ENCODE data around the gene SMURF2. TPM values are rescaled to one million over a fixed set of nuclear protein-coding genes. Genes with fewer than 3 reads are reported as not detected.

The SMURF2 gene
- total and polyA plus RNA-seq, 2 of the 4 experiments (the other 2 are of a cell fraction), result 131 to 774 TPM

DNA sequence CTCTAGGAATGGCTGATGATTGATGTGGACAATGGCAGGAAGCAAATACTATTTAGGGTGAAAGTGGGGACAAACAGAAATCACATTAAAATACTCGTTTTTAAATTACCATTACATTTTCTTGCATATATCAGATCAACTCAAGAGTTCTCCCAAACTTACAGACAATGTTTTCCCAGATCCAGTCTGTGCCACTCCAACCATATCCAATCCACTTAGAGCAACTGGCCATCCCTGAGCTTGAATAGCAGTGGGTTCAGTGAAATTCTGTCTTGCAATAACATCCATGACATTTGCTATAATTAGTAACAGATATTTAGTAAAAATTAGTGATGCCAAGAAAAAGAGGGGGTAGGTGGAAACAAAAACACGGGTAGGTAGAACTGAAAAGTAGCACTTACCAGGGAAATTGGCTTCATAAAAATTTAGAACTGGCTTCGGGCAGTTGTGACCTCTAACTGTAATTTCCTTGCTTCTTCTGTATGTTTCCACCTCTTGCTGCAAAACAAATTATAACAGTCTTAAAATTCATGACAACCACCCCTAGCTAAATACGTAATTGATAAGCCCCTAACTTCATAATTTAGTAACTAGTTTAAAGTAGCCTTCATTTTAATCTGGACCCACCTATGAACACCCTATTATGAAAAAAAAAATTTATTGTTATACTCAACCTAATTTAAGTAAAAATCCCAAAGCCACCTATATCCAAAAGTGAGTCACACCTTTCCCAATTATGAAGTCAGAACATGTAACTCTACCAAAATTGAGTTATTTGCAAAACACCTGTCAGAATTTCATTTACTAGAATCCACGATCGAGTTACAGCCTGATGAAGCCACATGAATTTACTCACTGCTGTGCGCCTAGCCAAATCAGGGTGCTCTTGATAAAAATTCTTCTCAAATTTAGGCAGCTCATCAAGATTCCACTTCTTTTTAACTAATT is 158.0 kb downstream of the SMURF2 start:
- Histone ChIP-seq H2AK9ac (replicated peaks; ENCODE audit: low read depth, low read length, poor library complexity) (no peak overlapping the region), H3K4ac (ENCODE audit: low read depth, low read length) (no peak overlapping the region), H3K9me3 (ENCODE audit: control insufficient read depth, insufficient read depth, low read length) (no peaks in the 10 kb centered on the region), H3K79me1 (ENCODE audit: low read depth in 1 of 2, low read length in 2 of 2) (peaks cover 26 to 63% of the 10 kb centered on the region in 2 experiments), H3K14ac (replicated peaks; ENCODE audit: low read depth, low read length) (0 out of 2 replicates have a peak overlapping the region, but pooled peaks have one; percentile 3), H2BK120ac (ENCODE audit: low read depth, low read length) (no peak overlapping the region), H3K4me1 (ENCODE audit: control insufficient read depth, insufficient read depth, low read length) (peaks cover 2% of the 10 kb centered on the region; the same call in 1 of the 2 replicates), H3K9ac (ENCODE audit: low read depth, low read length) (peak overlapping the region; percentile 90), H4K20me1 (ENCODE audit: insufficient read depth, low read length) (peaks cover 86% of the 10 kb centered on the region), H3K4me2 (ENCODE audit: low read depth, low read length) (peak overlapping the region; percentile 90), H3K56ac (ENCODE audit: extremely low read depth, insufficient read depth, low read length) (peak overlapping the region; percentile 82; the same call in 1 of the 2 replicates), H2BK20ac (ENCODE audit: low read depth, low read length) (no peak overlapping the region), H3K27ac (ENCODE audit: insufficient read depth, low read length) (no peak overlapping the region), H3K4me3 (ENCODE audit: insufficient read depth, low read depth, low read length) (peak overlapping the region; percentile 93), H3K9me1 (ENCODE audit: insufficient read depth, low read length) (peaks cover 5% of the 10 kb centered on the region), H3K36me3 (ENCODE audit: control insufficient read depth, insufficient read depth, low read length) (peaks cover 49% of the 10 kb centered on the region), H2AFZ (replicated peaks; ENCODE audit: low read length, poor library complexity) (no peak overlapping the region), H4K8ac (ENCODE audit: low read depth in 2 of 2, low read length in 2 of 2) (no peak overlapping the region), H3K27me3 (ENCODE audit: control insufficient read depth, insufficient read depth, low read length) (no peaks in the 10 kb centered on the region), H2BK5ac (ENCODE audit: low read depth, low read length, poor library complexity, severe bottlenecking) (peak overlapping the region; percentile 73), H2BK15ac (ENCODE audit: low read depth, low read length) (no peak overlapping the region), H3K18ac (ENCODE audit: low read depth, low read length) (no peak overlapping the region), H2AK5ac (ENCODE audit: low read depth, low read length) (no peak overlapping the region), H4K91ac (ENCODE audit: insufficient read depth, low read depth, low read length) (no peak overlapping the region), H4K5ac (ENCODE audit: low read depth, low read length) (no peak overlapping the region), H3K23ac (ENCODE audit: low read depth, low read length) (0 out of 2 replicates have a peak overlapping the region, but pooled peaks have one; percentile 97)
- dilution Hi-C loops (cut with HindIII; ENCODE audit: low sequenced_read_pairs, unreplicated experiment), result no loop called here
- DNase-seq (no peak), ATAC-seq (ENCODE audit: low read depth) (no peak)
- 50% methylated on average over 4 of the region's 7 CpGs; no CpG with 5 or more reads in 1 of the 2 experiments for WGBS, 2 experiments (ENCODE audit: extremely low coverage in 2 of 2, insufficient read length in 1 of 2)
- CTCF ChIA-PET, result interaction anchor here (0.5 to 1.5 kb wide), 3 partner anchors 13 to 200 kb away, joined by 4 to 7 read pairs (median 4); no protein-coding TSS in a partner anchor
- BruUV-seq (replicated peaks), result no TSS peak
- intact Hi-C loops (cut with micrococcal nuclease), result no loop called here
- POLR2A ChIA-PET (ENCODE audit: unreplicated experiment), result no interaction called here
- in situ Hi-C loops (cut with MboI; ENCODE audit: low sequenced_read_pairs), result no loop called here
- TF ChIP-seq, protein P1, sequence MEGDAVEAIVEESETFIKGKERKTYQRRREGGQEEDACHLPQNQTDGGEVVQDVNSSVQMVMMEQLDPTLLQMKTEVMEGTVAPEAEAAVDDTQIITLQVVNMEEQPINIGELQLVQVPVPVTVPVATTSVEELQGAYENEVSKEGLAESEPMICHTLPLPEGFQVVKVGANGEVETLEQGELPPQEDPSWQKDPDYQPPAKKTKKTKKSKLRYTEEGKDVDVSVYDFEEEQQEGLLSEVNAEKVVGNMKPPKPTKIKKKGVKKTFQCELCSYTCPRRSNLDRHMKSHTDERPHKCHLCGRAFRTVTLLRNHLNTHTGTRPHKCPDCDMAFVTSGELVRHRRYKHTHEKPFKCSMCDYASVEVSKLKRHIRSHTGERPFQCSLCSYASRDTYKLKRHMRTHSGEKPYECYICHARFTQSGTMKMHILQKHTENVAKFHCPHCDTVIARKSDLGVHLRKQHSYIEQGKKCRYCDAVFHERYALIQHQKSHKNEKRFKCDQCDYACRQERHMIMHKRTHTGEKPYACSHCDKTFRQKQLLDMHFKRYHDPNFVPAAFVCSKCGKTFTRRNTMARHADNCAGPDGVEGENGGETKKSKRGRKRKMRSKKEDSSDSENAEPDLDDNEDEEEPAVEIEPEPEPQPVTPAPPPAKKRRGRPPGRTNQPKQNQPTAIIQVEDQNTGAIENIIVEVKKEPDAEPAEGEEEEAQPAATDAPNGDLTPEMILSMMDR (conservative IDR thresholded peaks at IDR 0.05; ENCODE audit: low read depth, low read length), result no peak
- TF ChIP-seq CHD1 (IDR thresholded peaks at IDR 0.05; ENCODE audit: low read depth, low read length) (no peak), MAFK (IDR thresholded peaks at IDR 0.05; ENCODE audit: low read depth, low read length) (no peak), RAD21 (IDR thresholded peaks at IDR 0.05; ENCODE audit: low read length) (no peak), CEBPB (IDR thresholded peaks at IDR 0.05; ENCODE audit: low read depth, low read length) (no peak), RFX5 (IDR thresholded peaks at IDR 0.05; ENCODE audit: low read depth, low read length) (no peak), RCOR1 (IDR thresholded peaks at IDR 0.05; ENCODE audit: insufficient replicate concordance, low read length) (no peak), MXI1 (IDR thresholded peaks at IDR 0.05; ENCODE audit: borderline replicate concordance, low read depth, low read length) (no peak), NFE2L2 (IDR thresholded peaks at IDR 0.05; ENCODE audit: low read depth, low read length) (no peak), MAZ (IDR thresholded peaks at IDR 0.05; ENCODE audit: borderline replicate concordance, low read depth, low read length) (no peak), SMC3 (IDR thresholded peaks at IDR 0.05; ENCODE audit: low read depth, low read length) (no peak), POLR2A (IDR thresholded peaks at IDR 0.05; ENCODE audit: low read depth, low read length) (no peak), BHLHE40 (IDR thresholded peaks at IDR 0.05; ENCODE audit: low read depth, low read length) (no peak)
- TF ChIP-seq, protein P2, sequence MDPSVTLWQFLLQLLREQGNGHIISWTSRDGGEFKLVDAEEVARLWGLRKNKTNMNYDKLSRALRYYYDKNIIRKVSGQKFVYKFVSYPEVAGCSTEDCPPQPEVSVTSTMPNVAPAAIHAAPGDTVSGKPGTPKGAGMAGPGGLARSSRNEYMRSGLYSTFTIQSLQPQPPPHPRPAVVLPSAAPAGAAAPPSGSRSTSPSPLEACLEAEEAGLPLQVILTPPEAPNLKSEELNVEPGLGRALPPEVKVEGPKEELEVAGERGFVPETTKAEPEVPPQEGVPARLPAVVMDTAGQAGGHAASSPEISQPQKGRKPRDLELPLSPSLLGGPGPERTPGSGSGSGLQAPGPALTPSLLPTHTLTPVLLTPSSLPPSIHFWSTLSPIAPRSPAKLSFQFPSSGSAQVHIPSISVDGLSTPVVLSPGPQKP (IDR thresholded peaks at IDR 0.05; ENCODE audit: borderline replicate concordance, low read depth, low read length), result no peak

Data from IMR-90 (cell line).